ENCODE measurements around the gene ACOT4.
A peak's percentile ranks its signal among the peaks of the same experiment; 100 is the strongest.
"Not testable (repeated sequence)": the region's sequence is repeated elsewhere in the genome, so short reads cannot be mapped to it uniquely, and the experiment has no call there.

ACOT4 gene

GRCh38 chr14:73625706-73626105 lies 34.0 kb downstream of the ACOT4 start:
- Histone ChIP-seq H3K4me3 (ENCODE audit: low read length) (no peak overlapping the region), H2AFZ (ENCODE audit: low read depth, low read length) (no peak overlapping the region), H3K4me1 (ENCODE audit: insufficient read depth, low read length) (no peaks in the 10 kb centered on the region), H3K9me3 (ENCODE audit: low read length) (peaks cover 4% of the 10 kb centered on the region), H3K36me3 (ENCODE audit: insufficient read depth, low read length) (no peaks in the 10 kb centered on the region), H3K27me3 (ENCODE audit: insufficient read depth, low read length) (no peaks in the 10 kb centered on the region)

- H3K36me3 ChIP-seq (ENCODE audit: insufficient read depth, low read length): no peaks in the 10 kb centered on the region
- H3K9me3 ChIP-seq (ENCODE audit: low read length): peaks cover 4% of the 10 kb centered on the region
- H2AFZ ChIP-seq (ENCODE audit: low read depth, low read length): no peak overlapping the region
- H3K4me3 ChIP-seq (ENCODE audit: low read length): no peak overlapping the region
- H3K4me1 ChIP-seq (ENCODE audit: insufficient read depth, low read length): no peaks in the 10 kb centered on the region
- H3K27me3 ChIP-seq (ENCODE audit: insufficient read depth, low read length): no peaks in the 10 kb centered on the region
These were observed 35.5 kb downstream of the ACOT4 start for GRCh38 chr14:73627151-73627558.

DNA sequence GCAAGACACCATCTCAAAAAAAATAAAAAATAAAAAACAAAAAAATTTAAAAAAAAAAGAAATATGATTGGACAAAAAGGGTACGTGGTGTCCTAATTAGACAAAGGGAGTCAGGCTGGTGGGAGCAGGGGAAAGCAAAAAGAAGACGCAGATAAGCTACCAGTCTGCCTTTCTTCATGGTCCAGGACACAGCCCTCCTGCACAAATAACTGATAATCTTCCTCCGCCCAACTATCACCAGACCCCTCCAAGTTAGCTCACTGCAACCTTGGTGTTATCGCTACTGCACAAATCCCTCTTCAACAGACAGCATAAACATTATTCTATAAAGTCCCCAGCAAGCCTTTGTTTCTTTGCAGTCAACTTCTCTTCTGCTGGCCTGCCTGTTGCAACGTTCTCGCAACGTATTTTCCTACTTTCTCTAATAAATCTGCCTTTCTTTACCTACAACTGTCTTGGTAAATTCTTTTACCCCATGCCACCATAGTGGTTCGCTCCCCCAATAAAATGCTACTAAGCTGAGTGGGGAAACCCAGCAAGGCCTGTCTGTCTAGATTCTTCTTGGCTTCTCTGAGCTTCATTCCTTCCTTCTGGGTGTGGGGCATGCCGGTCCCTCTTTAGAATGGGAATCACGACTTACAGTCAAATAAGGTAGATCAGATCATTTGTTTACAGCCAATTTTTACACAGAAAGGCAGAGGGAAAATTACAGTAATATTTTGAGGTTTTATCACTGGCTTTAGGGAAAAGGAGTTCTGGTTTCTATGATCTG lies 38.5 kb downstream of the ACOT4 start:
- Histone ChIP-seq H3K27me3 (ENCODE audit: insufficient read depth, low read length) (peaks cover 8% of the 10 kb centered on the region), H2AFZ (ENCODE audit: low read depth, low read length) (no peak overlapping the region)

DNA sequence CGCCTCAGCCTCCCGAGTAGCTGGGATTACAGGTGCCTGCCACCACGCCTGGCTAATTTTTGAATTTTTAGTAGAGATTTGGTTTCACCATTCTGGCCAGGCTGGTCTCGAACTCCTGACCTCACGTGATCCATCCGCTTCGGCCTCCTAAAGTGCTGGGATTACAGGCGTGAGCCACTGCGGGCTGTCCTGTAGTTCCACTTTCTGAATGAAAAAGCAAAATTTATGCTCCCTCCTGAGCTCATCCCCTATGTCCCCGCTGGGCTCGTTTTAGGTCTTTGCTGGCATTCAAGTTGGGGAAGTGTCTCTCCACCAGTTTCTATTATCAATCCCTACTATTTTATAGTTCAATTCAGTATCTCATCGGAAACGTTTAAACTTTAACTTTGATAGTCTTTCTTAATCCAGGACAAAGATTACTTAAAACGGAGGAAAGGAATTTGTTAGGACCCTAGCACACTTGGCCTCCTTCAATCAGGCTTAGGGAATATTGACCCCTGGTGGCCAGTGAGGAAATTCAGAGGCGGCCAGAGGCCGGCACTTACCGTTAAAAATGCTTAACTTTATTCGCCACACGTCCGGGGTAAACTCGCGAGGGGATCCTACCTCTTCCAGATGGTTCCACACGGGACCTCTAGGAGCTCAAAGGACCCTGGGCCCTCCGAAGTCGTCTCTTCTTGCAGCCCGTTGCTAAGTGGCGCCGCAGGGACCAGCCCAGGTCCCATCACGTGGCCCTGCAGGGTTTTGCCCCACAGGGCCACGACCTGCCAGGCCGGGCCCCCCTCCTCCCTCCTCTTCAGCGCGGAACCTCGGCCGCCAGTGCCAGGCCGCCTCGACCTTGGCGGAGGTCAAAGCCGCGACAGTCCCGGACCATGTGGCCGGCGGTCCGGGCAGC lies 41.7 kb downstream of the ACOT4 start:
- Histone ChIP-seq H3K4me3 (ENCODE audit: low read length) (peak overlapping the region; percentile 47), H3K9me3 (ENCODE audit: low read length) (no peaks in the 10 kb centered on the region), H3K36me3 (ENCODE audit: insufficient read depth, low read length) (no peaks in the 10 kb centered on the region), H3K27me3 (ENCODE audit: insufficient read depth, low read length) (peaks cover 10% of the 10 kb centered on the region), H2AFZ (ENCODE audit: low read depth, low read length) (peak overlapping the region; percentile 98), H3K4me1 (ENCODE audit: insufficient read depth, low read length) (no peaks in the 10 kb centered on the region)

More for the DNA sequence above, 38.5 kb downstream of the ACOT4 start:
- no peaks in the 10 kb centered on the region for H3K36me3 ChIP-seq (ENCODE audit: insufficient read depth, low read length)
- no peak overlapping the region for H3K4me3 ChIP-seq (ENCODE audit: low read length)
- H3K9me3 ChIP-seq (ENCODE audit: low read length): no peaks in the 10 kb centered on the region
- no peaks in the 10 kb centered on the region for H3K4me1 ChIP-seq (ENCODE audit: insufficient read depth, low read length)

GRCh38 chr14:73634011-73634833 lies 42.5 kb downstream of the ACOT4 start:
- peak overlapping the region; percentile 47 for H3K4me3 ChIP-seq (ENCODE audit: low read length)
- peak overlapping the region; percentile 98 for H2AFZ ChIP-seq (ENCODE audit: low read depth, low read length)
- peaks cover 10% of the 10 kb centered on the region for H3K27me3 ChIP-seq (ENCODE audit: insufficient read depth, low read length)
- no peaks in the 10 kb centered on the region for H3K4me1 ChIP-seq (ENCODE audit: insufficient read depth, low read length)
- H3K36me3 ChIP-seq (ENCODE audit: insufficient read depth, low read length): no peaks in the 10 kb centered on the region
- no peaks in the 10 kb centered on the region for H3K9me3 ChIP-seq (ENCODE audit: low read length)

DNA sequence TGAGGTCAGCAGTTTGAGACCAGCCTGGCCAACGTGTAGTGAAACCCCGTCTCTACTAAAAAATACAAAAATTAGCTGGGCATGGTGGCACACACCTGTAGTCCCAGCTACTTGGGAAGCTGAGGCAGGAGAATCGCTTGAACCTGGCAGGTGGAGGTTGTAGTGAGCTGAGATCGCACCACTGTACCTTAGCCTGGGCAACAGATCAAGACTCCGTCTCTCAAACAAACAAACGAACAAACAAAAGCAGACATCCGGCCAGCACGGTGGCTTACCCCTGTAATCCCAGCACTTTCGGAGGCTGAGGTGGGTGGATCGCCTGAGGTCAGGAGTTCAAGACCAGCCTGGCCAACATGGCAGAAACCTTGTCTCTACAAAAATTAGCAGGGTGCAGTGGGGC lies 44.7 kb downstream of the ACOT4 start:
- not testable (repeated sequence) for H3K27me3 ChIP-seq (ENCODE audit: insufficient read depth, low read length); H3K9me3 ChIP-seq (ENCODE audit: low read length); H3K4me3 ChIP-seq (ENCODE audit: low read length); H3K36me3 ChIP-seq (ENCODE audit: insufficient read depth, low read length); H2AFZ ChIP-seq (ENCODE audit: low read depth, low read length); H3K4me1 ChIP-seq (ENCODE audit: insufficient read depth, low read length)

DNA sequence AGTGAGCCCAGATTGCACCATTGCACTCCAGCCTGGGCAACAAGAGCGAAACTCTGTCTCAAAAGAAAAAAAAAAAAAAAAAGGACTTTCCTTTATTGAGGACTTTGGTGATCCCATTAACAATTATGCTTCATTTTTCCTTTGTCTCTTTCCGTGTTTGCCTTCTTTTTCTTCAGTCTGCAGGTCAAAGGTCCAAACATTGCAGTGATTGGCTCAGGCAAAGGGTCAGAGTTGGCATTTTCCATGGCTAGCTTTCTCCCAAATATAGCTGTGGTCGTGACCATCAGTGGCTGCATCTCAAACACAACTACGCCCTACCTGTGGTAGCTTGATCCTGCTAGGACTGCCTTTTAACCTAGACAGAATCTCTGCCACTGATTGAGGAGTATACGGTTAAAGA lies 46.2 kb downstream of the ACOT4 start:
- no peak overlapping the region for H3K4me3 ChIP-seq (ENCODE audit: low read length)
- H2AFZ ChIP-seq (ENCODE audit: low read depth, low read length): no peak overlapping the region
- peaks cover 10% of the 10 kb centered on the region for H3K27me3 ChIP-seq (ENCODE audit: insufficient read depth, low read length)
- no peaks in the 10 kb centered on the region for H3K36me3 ChIP-seq (ENCODE audit: insufficient read depth, low read length)
- H3K4me1 ChIP-seq (ENCODE audit: insufficient read depth, low read length): no peaks in the 10 kb centered on the region
- no peaks in the 10 kb centered on the region for H3K9me3 ChIP-seq (ENCODE audit: low read length)

DNA sequence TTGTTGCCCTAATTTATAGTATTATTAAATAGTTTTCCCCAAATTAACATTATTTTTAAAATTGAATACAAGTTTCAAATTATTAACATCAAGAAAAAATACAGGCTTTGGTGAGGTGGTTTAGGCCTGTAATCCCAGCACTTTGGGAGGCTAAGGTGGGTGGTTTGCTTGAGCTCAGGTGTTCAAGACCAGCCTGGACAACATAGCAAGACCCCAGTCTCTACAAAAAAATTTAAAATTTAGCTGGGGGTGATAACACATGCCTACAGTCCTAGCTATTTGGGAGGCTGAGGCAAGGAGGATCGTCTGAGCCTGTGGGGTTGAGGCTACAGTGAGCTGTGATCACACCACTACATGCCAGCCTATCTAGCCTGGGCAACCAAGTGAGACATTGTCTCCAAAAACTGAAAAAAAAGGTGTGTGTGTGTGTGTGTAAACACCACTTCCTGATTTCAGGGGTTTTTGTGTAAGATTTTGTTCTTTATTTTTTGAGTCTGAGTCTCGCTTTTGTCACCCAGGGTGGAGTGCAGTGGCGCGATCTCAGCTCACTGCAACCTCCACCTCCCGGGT lies 49.2 kb downstream of the ACOT4 start:
- Histone ChIP-seq H3K36me3 (ENCODE audit: insufficient read depth, low read length) (no peaks in the 10 kb centered on the region), H3K4me3 (ENCODE audit: low read length) (no peak overlapping the region), H3K9me3 (ENCODE audit: low read length) (no peaks in the 10 kb centered on the region), H3K27me3 (ENCODE audit: insufficient read depth, low read length) (no peaks in the 10 kb centered on the region), H2AFZ (ENCODE audit: low read depth, low read length) (no peak overlapping the region), H3K4me1 (ENCODE audit: insufficient read depth, low read length) (peaks cover 7% of the 10 kb centered on the region)

DNA sequence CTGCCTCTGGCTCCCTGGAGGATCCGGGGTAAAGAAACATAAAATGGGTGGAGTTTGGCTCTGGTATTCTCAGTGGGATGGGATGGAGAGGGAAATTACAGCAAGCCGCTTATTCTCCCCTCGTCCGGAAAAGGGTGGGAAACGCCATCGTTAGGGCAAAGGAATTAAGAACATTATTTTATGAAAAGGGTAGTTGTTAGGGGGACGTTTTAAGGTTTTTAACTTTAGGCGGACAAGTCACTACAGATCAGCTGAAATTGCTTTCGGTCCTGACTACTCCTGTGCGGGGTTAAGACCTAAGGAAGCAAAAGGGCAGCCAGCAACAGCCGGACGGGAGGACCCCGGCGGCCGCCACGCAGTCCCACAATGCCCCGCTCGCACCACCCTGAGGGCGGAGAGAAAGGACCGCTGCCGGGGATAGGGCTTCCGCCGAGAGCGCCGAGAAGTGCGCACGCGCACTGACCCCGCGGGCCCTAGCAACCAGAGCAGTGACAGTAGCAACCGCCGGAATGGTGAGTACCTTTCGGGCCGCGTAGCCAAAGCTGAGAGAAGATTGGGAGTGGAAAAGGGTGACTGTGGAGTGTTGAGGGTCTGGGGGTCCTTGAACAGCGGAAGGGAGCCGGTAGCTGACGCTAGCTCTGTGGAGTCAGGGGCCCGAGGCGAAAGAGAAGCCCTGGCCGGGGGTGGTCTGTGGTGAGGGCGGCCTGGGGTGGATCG lies 53.0 kb downstream of the ACOT4 start, which contains the start of gene DNAL1:
TSS of gene DNAL1 (plus strand) at position 456 of the 717 bp plus-strand sequence. CDS start at position 510, 54 bp downstream.
- peak within 1 kb of the TSS; percentile 91 for H3K4me3 ChIP-seq (ENCODE audit: low read length)
- H3K4me1 ChIP-seq (ENCODE audit: insufficient read depth, low read length): peaks cover 9% of the 10 kb centered on the region
- peak within 1 kb of the TSS; percentile 73 for H2AFZ ChIP-seq (ENCODE audit: low read depth, low read length)
- H3K27me3 ChIP-seq (ENCODE audit: insufficient read depth, low read length): no peaks in the 10 kb centered on the region
- no peaks in the 10 kb centered on the region for H3K9me3 ChIP-seq (ENCODE audit: low read length)
- no peaks in the 10 kb centered on the region for H3K36me3 ChIP-seq (ENCODE audit: insufficient read depth, low read length)

DNA sequence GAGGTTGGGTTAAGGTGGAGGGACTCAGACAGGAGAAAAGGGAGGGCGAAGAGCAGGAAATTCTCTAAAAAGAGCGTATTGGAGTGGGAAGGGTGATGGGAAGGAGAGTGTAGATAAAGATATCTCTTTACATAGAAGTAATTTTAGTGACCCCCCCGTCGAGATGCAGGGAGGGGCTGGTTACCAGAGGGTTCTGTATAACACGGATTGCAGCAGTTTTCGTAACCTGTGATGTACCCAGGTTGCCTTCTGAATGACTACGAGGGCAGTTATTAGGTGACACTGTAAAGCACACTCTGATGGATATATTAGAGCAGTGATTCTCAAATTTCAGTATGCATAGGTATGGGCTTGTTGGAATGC lies 53.6 kb downstream of the ACOT4 start:
- H3K4me3 ChIP-seq (ENCODE audit: low read length): peak overlapping the region; percentile 91
- H3K9me3 ChIP-seq (ENCODE audit: low read length): no peaks in the 10 kb centered on the region
- peaks cover 9% of the 10 kb centered on the region for H3K4me1 ChIP-seq (ENCODE audit: insufficient read depth, low read length)
- H3K27me3 ChIP-seq (ENCODE audit: insufficient read depth, low read length): no peaks in the 10 kb centered on the region
- H2AFZ ChIP-seq (ENCODE audit: low read depth, low read length): peak overlapping the region; percentile 73
- no peaks in the 10 kb centered on the region for H3K36me3 ChIP-seq (ENCODE audit: insufficient read depth, low read length)
